NCI-H2196 (cell line): ENCODE measurements around the gene TRIM50.
A peak's percentile ranks its signal among the peaks of the same experiment; 100 is the strongest.
"Not testable (repeated sequence)": the region's sequence is repeated elsewhere in the genome, so short reads cannot be mapped to it uniquely, and the experiment has no call there.

Experiments used
- DNase-seq: peaks from one replicate; lab custom pipeline; 2025; ENCODE audit not compliant: unreplicated experiment; lab: John Stamatoyannopoulos, UW

The TRIM50 gene

GRCh38 chr7:73350306-73351068 lies 22.6 kb upstream of the TRIM50 start:
- DNase-seq, result no peak

DNA sequence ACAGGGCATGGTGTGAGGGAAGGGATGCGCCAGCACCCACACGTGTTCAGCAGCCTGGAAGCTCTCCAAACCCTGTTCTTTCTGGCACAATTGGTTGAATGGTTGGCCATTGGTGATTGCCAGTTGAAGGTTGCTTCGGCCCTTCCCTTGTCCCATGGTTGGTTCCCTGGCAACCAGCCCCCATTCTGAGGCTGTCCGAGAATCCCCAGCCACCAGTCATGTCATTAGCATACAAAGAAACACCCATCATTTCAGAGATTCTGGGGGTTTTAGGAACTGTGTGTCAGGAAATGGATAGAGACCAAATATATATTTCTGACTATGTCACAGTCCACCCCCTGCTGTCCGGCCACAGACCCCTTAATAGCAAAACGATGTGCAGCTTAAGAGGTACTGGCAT lies 21.9 kb upstream of the TRIM50 start:
- no peak for DNase-seq

DNA sequence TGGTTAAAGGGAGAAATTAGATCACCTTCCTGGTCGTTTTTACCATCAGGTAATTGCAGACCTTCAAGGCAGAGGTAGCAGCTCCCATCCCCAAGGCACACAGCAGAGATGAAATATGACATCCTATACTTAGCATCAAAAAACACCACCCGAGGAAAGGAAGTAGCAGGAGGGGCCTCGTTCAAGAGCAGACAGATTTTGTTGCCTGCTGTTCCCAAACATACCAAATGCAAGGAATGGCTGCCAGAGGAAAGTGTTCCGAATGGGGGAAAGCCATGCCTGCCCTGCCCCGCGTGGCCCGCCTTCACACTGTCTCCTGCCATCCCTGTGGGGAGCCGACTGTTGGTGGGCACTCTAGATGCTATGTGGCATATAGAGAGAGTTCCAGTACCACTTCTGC lies 18.1 kb upstream of the TRIM50 start:
- DNase-seq, result no peak

DNA sequence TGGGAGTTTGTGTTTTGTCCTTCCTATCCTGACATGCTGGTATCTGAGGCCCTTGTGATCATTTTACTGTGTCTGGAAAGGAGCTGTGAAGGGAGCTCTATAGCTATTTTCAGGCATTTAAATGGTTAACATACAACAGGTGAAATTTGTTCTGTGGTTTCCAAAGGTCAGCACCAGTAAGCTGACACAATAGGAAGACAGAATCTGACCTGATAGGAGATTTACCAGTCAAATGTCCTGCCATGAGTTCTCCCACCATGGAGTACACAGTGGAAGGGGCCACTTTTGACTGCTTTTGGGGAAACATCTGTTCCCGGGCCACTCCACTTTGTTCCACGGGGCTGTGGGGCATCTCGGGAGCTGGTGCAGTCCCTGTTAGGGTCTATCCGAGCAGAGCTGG lies 17.7 kb upstream of the TRIM50 start:
- DNase-seq, result no peak

- DNase-seq, result no peak
Measured at GRCh38 chr7:73343671-73344380, 15.9 kb upstream of the TRIM50 start.

- peak; percentile 55 for DNase-seq
Measured at GRCh38 chr7:73342645-73343044, 14.8 kb upstream of the TRIM50 start.

- DNase-seq, result no peak
Measured at GRCh38 chr7:73341877-73342276, 14.0 kb upstream of the TRIM50 start.

- DNase-seq, result no peak
Measured at GRCh38 chr7:73340514-73340913, 12.6 kb upstream of the TRIM50 start.

- DNase-seq, result no peak
Measured at GRCh38 chr7:73338321-73338720, 10.4 kb upstream of the TRIM50 start.

- DNase-seq, result no peak
Measured at GRCh38 chr7:73332447-73332846, 4.6 kb upstream of the TRIM50 start.

DNA sequence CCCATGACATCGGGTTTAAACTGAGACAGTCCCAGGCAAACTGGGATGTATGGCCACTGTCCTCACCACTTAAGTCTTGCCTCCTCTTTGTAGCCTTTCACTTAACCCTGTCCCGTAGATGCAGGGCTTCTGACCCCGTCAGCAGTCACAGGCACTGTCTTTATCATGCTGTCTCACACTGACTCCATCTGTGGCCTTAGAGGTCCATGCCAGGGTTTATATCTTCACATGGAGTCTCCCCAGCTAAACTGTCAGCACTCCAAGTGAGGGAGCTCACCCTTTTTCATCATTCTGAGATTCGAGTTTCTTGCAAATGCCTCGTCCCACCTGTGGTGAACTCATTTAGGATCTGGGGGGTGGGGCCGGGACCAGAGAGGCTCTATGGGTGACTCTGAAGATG lies 2.9 kb upstream of the TRIM50 start:
- DNase-seq, result no peak

DNA sequence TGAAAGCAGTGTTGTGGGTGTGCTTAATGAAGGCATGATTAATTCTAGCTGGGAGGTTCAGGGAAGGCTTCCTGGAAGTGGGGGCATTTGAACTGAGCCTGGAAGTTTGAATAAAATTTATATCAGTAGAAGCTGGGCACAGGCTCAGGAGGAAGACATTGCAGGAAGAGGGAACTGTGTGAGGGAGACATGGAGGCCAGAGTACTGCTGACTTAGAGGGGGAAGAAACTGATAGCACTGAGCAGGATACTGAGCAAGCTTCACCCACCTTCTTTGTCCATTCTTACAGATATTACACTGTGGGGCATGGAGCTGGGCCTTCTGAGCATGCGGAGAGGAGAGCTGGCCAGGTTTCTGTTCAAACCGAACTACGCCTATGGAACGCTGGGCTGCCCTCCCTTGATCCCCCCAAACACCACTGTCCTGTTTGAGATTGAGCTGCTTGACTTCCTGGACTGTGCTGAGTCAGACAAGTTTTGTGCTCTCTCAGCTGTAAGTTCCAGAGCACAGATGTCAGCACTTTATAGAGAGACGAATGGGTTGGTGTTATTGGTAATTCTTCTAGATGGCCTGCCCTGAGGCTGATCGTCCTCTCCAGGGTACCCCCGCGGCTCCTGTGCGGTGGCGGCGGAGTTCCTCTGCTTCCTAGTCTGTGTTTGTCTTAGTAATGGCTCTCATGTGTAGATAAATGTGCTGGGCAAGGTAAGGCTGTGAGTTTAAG lies 2.1 kb upstream of the TRIM50 start:
- no peak for DNase-seq

GRCh38 chr7:73328696-73329095 lies 814 bp upstream of the TRIM50 start:
- no peak for DNase-seq

DNA sequence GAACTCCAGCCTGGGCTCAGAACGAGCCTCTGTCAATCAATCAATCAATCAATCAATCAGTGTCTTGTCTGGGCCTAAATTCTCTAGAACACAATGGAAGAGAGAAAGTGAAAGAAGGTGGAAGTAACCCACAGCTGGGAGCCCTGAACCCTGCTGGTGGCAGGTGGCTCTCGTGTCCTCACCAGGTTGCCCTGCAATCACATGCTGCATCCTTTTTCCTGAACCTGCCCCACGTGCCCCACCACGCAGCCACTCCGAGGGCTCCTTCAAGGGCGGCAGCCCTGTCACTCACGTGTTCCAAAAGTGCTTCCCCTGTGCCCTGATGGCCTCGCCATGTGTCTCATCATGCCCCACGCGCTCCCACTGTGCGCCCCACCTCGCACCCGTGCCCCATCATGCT lies 433 bp downstream of the TRIM50 start:
- DNase-seq, result not testable (repeated sequence)

DNA sequence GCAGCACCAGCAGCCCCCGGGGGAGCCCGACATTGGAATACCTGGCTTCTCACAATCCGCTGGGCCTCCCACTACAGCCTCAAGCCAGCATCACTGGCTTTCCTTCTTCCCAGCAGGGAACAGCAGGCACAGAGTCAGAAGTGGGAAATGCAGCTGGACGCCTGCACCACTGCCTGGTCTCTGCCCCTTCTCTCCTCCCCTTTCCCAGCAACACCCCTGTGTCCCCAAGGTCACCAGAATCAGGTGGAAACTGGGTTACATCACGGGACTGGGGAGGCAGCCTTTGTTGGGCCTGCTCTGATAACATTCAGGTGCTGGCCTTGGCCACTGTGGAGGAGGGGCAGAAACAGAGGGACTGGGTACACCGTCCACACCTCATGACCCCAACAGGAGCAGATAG lies 2.5 kb downstream of the TRIM50 start:
- not testable (repeated sequence) for DNase-seq

DNA sequence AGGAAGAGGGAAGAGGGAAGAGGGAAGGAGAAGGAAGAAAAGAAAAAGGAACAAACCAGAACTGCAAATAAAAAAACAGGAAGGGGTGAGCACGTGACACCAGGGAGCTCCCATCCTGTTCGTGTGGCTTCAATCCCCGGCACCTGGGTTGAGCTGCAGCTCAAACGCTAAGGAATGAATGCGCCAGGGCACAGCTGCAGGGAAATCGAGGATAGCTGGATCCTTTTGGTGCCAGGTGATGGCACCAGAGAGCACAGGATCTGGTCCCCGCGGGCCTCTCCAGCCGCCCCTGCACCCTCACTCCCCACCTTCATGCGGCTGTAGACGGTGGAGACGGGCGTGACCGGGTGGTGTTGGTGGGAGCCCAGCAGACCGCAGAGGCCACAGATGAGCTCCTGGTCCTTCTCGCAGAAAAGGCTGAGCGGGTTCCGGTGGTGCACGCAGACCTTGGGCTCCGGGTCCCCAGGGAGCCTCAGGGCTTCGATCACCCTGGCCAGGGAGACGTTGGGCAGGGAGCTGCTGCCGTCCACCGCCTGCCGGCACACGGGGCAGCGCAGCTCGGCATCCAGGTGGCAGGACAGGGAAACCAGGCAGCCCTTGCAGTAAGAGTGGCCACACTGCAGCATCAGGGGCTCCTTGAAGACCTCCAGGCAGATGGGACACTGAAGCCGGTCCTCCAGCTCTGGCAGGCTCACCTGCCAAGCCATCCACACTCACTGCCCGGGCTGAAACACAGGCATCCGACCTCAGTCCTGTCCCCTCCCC lies 3.6 kb downstream of the TRIM50 start:
- DNase-seq, result peak; percentile 40

DNA sequence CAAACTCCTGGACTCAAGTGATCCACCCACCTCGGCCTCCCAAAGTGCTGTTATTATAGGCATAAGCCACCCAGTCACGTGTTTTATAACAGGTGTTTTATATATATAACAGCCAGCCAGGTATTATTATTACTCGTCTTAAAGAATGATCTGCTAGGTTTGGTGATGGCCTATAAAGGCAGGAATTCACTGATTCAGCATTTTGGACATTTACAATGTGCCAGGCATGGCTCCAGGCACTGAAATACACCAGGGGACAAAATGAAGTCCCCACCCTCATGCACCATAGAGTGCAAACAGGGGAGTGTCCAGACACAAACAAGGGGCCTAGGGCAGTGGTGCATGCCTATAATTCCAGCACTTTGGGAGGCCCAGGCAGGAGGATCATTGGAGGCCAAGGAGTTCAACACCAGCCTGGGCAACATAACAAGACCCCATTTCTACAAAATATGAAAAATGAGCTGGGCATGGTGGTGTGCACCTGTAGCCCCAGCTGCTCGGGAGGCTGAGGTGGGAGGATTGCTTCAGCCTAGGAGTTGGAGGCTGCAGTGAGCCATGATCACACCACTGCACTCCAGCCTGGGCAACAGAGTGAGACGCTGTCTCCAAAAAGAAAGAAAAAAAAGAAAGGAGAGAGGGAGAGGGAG lies 4.3 kb downstream of the TRIM50 start:
- DNase-seq, result not testable (repeated sequence)

DNA sequence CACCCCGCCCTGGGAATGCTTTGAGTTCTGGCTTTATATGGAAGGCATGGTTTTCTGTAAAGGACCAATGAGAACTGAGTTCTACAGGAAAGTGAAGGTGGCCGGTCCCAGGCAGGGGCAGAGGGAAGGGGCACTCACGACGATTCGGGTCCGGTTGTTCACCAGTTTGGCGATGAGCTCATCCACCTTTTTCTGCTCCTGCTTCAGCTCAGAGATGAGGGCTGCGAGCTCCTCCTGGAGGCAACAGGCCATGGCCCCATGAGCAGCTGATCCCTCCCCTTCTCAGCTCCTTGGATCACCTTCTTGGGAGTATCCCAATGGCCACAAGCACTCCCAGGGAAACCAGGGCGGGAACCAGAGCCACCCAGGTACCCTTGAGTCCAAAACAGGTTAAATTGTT lies 7.9 kb downstream of the TRIM50 start:
- not testable (repeated sequence) for DNase-seq

DNA sequence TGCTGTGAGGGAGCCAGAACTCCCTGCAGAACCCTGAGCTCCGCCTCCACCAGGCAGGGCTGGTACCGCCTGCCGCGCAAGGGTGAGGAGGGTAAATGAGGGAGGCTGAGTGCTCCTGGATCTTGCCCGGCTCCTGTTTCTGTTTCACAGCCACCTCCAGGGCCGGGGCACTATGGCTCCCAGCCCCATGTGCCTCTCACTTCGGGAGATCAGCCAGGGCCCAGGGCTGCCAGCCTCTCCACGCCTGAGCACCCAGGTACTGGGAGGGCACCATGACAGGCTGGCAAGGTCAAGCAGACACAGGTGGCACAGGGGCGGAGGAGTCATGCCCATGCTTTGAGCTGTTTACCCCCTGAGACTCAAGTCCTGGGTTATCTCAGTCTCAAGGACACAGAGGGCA lies 8.3 kb downstream of the TRIM50 start:
- DNase-seq, result peak; percentile 6

DNA sequence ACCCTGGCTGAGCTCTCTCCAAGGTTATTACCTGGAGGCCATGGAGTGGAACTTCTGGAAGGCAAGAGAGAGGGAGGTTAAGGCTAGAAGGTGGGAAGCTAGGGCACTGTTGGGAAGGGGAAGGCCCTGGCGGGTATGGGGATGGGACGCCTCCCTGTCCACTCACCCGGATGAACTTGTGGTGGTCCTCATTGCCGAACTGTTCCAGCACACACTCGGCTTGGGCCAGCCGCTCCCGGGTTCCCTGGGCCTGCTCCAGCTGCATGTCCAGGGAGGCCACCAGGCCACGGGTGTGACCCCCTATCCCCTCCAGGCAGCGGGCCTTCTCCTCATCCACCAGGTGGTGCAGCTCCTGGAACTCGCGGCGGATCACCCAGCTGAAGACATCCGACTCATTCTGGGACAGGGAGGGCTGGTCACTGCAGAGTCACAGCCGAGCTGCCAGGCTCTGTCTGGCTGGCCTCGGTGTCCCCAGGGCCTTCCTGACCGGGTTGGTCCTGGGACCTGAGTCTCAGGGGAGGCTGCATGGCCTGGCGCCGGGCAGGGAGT lies 9.2 kb downstream of the TRIM50 start:
- DNase-seq, result not testable (repeated sequence)
